ENCODE results near the gene FBRSL1.
"Not testable (repeated sequence)": the region's sequence is repeated elsewhere in the genome, so short reads cannot be mapped to it uniquely, and the experiment has no call there.

The FBRSL1 gene

GRCh38 chr12:132489602-132490266 lies at the start of gene FBRSL1:
Gene FBRSL1, plus strand, starts transcription at chr12:132490151.
- FAIRE-seq, result no peak

GRCh38 chr12:132440420-132440819 lies 49.5 kb upstream of the FBRSL1 start:
- not testable (repeated sequence) for FAIRE-seq

GRCh38 chr12:132441871-132442863 lies 47.8 kb upstream of the FBRSL1 start:
- FAIRE-seq, result no peak

- no peak for FAIRE-seq
Observed at GRCh38 chr12:132443091-132443490, 46.9 kb upstream of the FBRSL1 start.

- no peak for FAIRE-seq
Observed at GRCh38 chr12:132444283-132444682, 45.7 kb upstream of the FBRSL1 start.

GRCh38 chr12:132444957-132445883 lies 44.7 kb upstream of the FBRSL1 start:
- FAIRE-seq, result no peak

GRCh38 chr12:132445884-132446632 lies 43.9 kb upstream of the FBRSL1 start:
- no peak for FAIRE-seq

- FAIRE-seq, result no peak
Observed at GRCh38 chr12:132446633-132447326, 43.2 kb upstream of the FBRSL1 start.

GRCh38 chr12:132447327-132447720 lies 42.6 kb upstream of the FBRSL1 start:
- FAIRE-seq, result no peak

- FAIRE-seq, result no peak
Observed at GRCh38 chr12:132447731-132448462, 42.1 kb upstream of the FBRSL1 start.

GRCh38 chr12:132448463-132448820 lies 41.5 kb upstream of the FBRSL1 start:
- FAIRE-seq, result no peak

GRCh38 chr12:132449565-132450417 lies 40.2 kb upstream of the FBRSL1 start:
- FAIRE-seq, result no peak

GRCh38 chr12:132450418-132451171 lies 39.4 kb upstream of the FBRSL1 start:
- FAIRE-seq, result no peak

- FAIRE-seq, result no peak
Observed at GRCh38 chr12:132451172-132451835, 38.6 kb upstream of the FBRSL1 start.

GRCh38 chr12:132451836-132452195 lies 38.1 kb upstream of the FBRSL1 start:
- FAIRE-seq, result no peak

GRCh38 chr12:132452596-132453350 lies 37.2 kb upstream of the FBRSL1 start:
- no peak for FAIRE-seq

- FAIRE-seq, result no peak
Observed at GRCh38 chr12:132453361-132454192, 36.4 kb upstream of the FBRSL1 start.
